Neural cell (in vitro differentiated cells): ENCODE measurements around the gene NGDN. TPM values are rescaled to one million over a fixed set of nuclear protein-coding genes. Genes with fewer than 3 reads are reported as not detected.

Experiments
- H2AFZ ChIP-seq: fragments of 200-600, 300-800 bp; sonication (generic), shearing (Covaris generic); 2 replicates; pipeline ENCODE4 v1.6.0; 2014; ENCODE audit warnings: low read depth, mild to moderate bottlenecking, antibody characterized with exemption, low read length, moderate library complexity
- H3F3A ChIP-seq: fragments of 200-600 bp; shearing (Covaris generic); 2 replicates; pipeline ENCODE4 v1.6.1; 2016; ENCODE audit warnings: mild to moderate bottlenecking, moderate library complexity, mixed read lengths, antibody characterized with exemption, low read length; ENCODE audit not compliant: insufficient read depth, poor library complexity, severe bottlenecking
- H3K27ac ChIP-seq: fragments of 200-600, 300-800 bp; sonication (generic), shearing (Covaris generic); 2 replicates; pipeline ENCODE4 v1.5.1; 2014; ENCODE audit warnings: mild to moderate bottlenecking, low read length, moderate library complexity
- H3K27me3 ChIP-seq: fragments of 300-800, 200-600 bp; sonication (generic), shearing (Covaris generic); 2 replicates; pipeline ENCODE4 v1.6.0; 2014; ENCODE audit warnings: mild to moderate bottlenecking, low read depth, low read length, moderate library complexity; ENCODE audit not compliant: insufficient read depth
- H3K36me3 ChIP-seq: fragments of 300-800, 200-600 bp; sonication (generic), shearing (Covaris generic); 2 replicates; pipeline ENCODE4 v1.5.1; 2014; ENCODE audit warnings: mild to moderate bottlenecking, antibody characterized with exemption, low read length, moderate library complexity; ENCODE audit not compliant: insufficient read depth
- H3K4me2 ChIP-seq: fragments of 300-800, 200-600 bp; sonication (generic), shearing (Covaris generic); 2 replicates; pipeline ENCODE4 v1.6.0; 2014; ENCODE audit warnings: mild to moderate bottlenecking, low read length
- H3K4me3 ChIP-seq: fragments of 300-800, 200-600 bp; sonication (generic), shearing (Covaris generic); 2 replicates; pipeline ENCODE4 v1.5.1; 2014; ENCODE audit warnings: mild to moderate bottlenecking, low read length, moderate library complexity
- H3K79me2 ChIP-seq: fragments of 200-600 bp; shearing (Covaris generic); replicated peaks from 2 replicates; pipeline ENCODE4 v1.6.0; 2014; ENCODE audit warnings: mild to moderate bottlenecking, low read length, moderate library complexity; ENCODE audit not compliant: insufficient read depth
- H3K9ac ChIP-seq: fragments of 300-800, 200-600 bp; sonication (generic), shearing (Covaris generic); 2 replicates; pipeline ENCODE4 v1.6.1; 2016; ENCODE audit warnings: mild to moderate bottlenecking, low read length, mixed read lengths
- H3K9me2 ChIP-seq: fragments of 200-600 bp; shearing (Covaris generic); 2 replicates; pipeline ENCODE4 v1.6.1; 2016; ENCODE audit warnings: mild to moderate bottlenecking, low read length, mixed read lengths; ENCODE audit not compliant: insufficient read depth
- H3K9me3 ChIP-seq: fragments of 200-600, 300-800 bp; sonication (generic), shearing (Covaris generic); 2 replicates; pipeline ENCODE4 v1.6.1; 2016; ENCODE audit warnings: mild to moderate bottlenecking, mixed run types, low read length, moderate library complexity, mixed read lengths
- H4K20me1 ChIP-seq: fragments of 200-600 bp; shearing (Covaris generic); 2 replicates; pipeline ENCODE4 v1.6.1; 2016; ENCODE audit warnings: mild to moderate bottlenecking, mixed run types; ENCODE audit not compliant: insufficient read depth
- CTCF ChIP-seq: fragments of 450-650 bp; IDR thresholded peaks from 2 replicates; pipeline ENCODE4 v1.5.1; 2014; ENCODE audit warnings: antibody characterized with exemption, mild to moderate bottlenecking, moderate library complexity; ENCODE audit not compliant: poor library complexity, severe bottlenecking
- EP300 ChIP-seq: fragments of 450-650 bp; conservative IDR thresholded peaks from 2 replicates; pipeline ENCODE4 v1.6.1; 2014; ENCODE audit warnings: antibody characterized with exemption, mild to moderate bottlenecking, moderate library complexity; ENCODE audit not compliant: poor library complexity, severe bottlenecking
- EZH2 ChIP-seq: fragments of 200-600, 300-800 bp; shearing (Covaris generic), sonication (generic); IDR thresholded peaks from 2 replicates; pipeline ENCODE4 v1.6.1; 2014; ENCODE audit warnings: antibody characterized with exemption, low read length, borderline replicate concordance, mild to moderate bottlenecking; ENCODE audit not compliant: insufficient read depth, poor library complexity, severe bottlenecking
- MXI1 ChIP-seq: fragments of 450-650 bp; conservative IDR thresholded peaks from 2 replicates; pipeline ENCODE4 v1.6.1; 2014; ENCODE audit warnings: antibody characterized with exemption, mild to moderate bottlenecking; ENCODE audit not compliant: poor library complexity, severe bottlenecking
- POLR2AphosphoS5 ChIP-seq: IDR thresholded peaks from 2 replicates; pipeline ENCODE4 v1.6.1; 2012
- RAD21 ChIP-seq: fragments of 450-650 bp; conservative IDR thresholded peaks from 2 replicates; pipeline ENCODE4 v1.6.1; 2014; ENCODE audit warnings: antibody characterized with exemption, mild to moderate bottlenecking, moderate library complexity
- SMC3 ChIP-seq: fragments of 450-650 bp; conservative IDR thresholded peaks from 2 replicates; pipeline ENCODE4 v1.6.1; 2014; ENCODE audit warnings: antibody characterized with exemption, mild to moderate bottlenecking, moderate library complexity; ENCODE audit not compliant: poor library complexity
- TAF1 ChIP-seq: IDR thresholded peaks from 2 replicates; pipeline ENCODE4 v1.6.1; 2012; ENCODE audit warnings: low read depth
- polyA plus RNA-seq: library from polyadenylated mRNA; depleted of rRNA; stranded (reverse); fragments of >200 nt; gene quantifications from 2 replicates; pipeline ENCODE4 v1.2.3, GENCODE V29; 2014
- TF ChIP-seq, protein P1 (sequence below): IDR thresholded peaks from 2 replicates; pipeline ENCODE4 v1.6.1; 2012; ENCODE audit warnings: borderline replicate concordance

Gene NGDN
- polyA plus RNA-seq, 1 donor from 2014 or later, result 137 TPM

- Histone ChIP-seq H3K36me3 (no peaks in the 10 kb centered on the region), H3F3A (no peaks in the 10 kb centered on the region), H3K9ac (no peak overlapping the region), H3K9me3 (no peaks in the 10 kb centered on the region), H3K27me3 (no peaks in the 10 kb centered on the region), H4K20me1 (no peaks in the 10 kb centered on the region), H3K9me2 (no peaks in the 10 kb centered on the region), H3K27ac (no peak overlapping the region), H2AFZ (no peak overlapping the region), H3K4me2 (no peak overlapping the region), H3K4me3 (no peak overlapping the region), H3K79me2 (no peaks in the 10 kb centered on the region)
- TF ChIP-seq EZH2, result no peak
- no peak for TF ChIP-seq EP300
- TF ChIP-seq POLR2AphosphoS5, result no peak
- TF ChIP-seq MXI1, result no peak
Measured at GRCh38 chr14:23522643-23523198, 53.2 kb downstream of the NGDN start.

DNA sequence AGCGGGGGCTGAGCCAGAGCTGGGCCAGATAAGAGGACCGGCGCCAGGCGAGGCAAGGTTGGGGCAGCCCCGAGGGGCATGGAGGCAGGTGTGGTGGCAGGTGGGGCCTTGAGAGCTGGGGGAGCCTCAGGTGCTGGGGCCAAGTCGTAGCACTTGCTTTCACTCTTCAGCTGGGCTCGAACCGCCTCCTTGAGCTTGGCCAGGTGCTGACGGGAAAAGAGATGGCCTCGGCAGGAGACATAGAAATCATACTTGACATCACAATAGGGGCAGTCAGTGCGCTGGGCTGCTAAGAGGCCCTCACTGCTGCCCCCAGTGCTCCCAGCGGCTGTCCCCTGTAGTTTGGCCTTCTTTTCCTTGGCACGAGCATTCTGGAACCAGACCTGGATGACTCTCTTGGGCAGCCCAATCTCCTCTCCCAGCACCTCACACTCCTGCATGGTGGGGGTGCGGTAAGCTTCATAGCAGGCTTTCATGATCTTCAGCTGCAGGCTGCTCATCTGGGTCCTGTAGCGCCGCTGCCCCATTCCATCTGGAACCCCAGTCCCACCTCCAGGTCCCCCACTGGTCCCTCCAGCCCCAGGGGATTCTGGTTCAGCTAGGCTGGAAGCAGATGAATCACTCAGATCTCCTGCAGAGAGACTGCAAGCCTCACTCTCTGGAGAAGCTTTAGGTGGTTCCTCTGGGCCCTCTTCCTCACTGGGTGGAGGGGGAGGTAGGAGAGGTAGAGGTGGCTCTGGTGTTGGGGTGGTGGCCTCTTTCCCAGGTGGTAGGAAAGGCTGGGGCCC, 53.9 kb downstream of the NGDN start:
- Histone ChIP-seq H3K27ac (no peak overlapping the region), H3K9me2 (no peaks in the 10 kb centered on the region), H3K4me2 (no peak overlapping the region), H3K27me3 (no peaks in the 10 kb centered on the region), H4K20me1 (no peaks in the 10 kb centered on the region), H3K79me2 (no peaks in the 10 kb centered on the region), H3K9ac (no peak overlapping the region), H3K36me3 (no peaks in the 10 kb centered on the region), H3K9me3 (no peaks in the 10 kb centered on the region), H2AFZ (no peak overlapping the region), H3F3A (no peaks in the 10 kb centered on the region), H3K4me3 (no peak overlapping the region)
- TF ChIP-seq TAF1 (no peak), EP300 (no peak), POLR2AphosphoS5 (no peak), SMC3 (no peak), RAD21 (no peak), EZH2 (no peak), CTCF (no peak), MXI1 (no peak)
- TF ChIP-seq, protein P1, sequence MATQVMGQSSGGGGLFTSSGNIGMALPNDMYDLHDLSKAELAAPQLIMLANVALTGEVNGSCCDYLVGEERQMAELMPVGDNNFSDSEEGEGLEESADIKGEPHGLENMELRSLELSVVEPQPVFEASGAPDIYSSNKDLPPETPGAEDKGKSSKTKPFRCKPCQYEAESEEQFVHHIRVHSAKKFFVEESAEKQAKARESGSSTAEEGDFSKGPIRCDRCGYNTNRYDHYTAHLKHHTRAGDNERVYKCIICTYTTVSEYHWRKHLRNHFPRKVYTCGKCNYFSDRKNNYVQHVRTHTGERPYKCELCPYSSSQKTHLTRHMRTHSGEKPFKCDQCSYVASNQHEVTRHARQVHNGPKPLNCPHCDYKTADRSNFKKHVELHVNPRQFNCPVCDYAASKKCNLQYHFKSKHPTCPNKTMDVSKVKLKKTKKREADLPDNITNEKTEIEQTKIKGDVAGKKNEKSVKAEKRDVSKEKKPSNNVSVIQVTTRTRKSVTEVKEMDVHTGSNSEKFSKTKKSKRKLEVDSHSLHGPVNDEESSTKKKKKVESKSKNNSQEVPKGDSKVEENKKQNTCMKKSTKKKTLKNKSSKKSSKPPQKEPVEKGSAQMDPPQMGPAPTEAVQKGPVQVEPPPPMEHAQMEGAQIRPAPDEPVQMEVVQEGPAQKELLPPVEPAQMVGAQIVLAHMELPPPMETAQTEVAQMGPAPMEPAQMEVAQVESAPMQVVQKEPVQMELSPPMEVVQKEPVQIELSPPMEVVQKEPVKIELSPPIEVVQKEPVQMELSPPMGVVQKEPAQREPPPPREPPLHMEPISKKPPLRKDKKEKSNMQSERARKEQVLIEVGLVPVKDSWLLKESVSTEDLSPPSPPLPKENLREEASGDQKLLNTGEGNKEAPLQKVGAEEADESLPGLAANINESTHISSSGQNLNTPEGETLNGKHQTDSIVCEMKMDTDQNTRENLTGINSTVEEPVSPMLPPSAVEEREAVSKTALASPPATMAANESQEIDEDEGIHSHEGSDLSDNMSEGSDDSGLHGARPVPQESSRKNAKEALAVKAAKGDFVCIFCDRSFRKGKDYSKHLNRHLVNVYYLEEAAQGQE, result no peak
